GM12878 (cell line): ENCODE data around the gene BCAP29. TPM values are rescaled to one million over a fixed set of nuclear protein-coding genes. Genes with fewer than 3 reads are reported as not detected.

ENCODE experiments used
- ATAC-seq: fragments of 200-7000 bp; cut with Tn5 transposase; 3 replicates; pipeline ENCODE4 v1.9.1; 2020; ENCODE audit warnings: mild to moderate bottlenecking, moderate library complexity
- BruUV-seq: library from RNA; stranded (reverse); fragments of 400-500 nt; replicated peaks from 2 replicates; lab custom pipeline; 2021; lab: Mats Ljungman, UMichigan
- CTCF ChIA-PET: fragments of 300-600 bp; sonication (Branson Sonifier 250); formaldehyde crosslinking; extraction: SDS; loops from one replicate; lab custom pipeline; 2021; ENCODE audit warnings: inconsistent platforms; lab: Yijun Ruan, JAX
- POLR2A ChIA-PET: fragments of 350-600 bp; formaldehyde crosslinking; extraction: SDS; loops from one replicate; lab custom pipeline; 2021; ENCODE audit warnings: inconsistent platforms; lab: Charles Lee
- RAD21 ChIA-PET: fragments of 300-600 bp; sonication (Branson Sonifier 250); formaldehyde crosslinking; loops from one replicate; lab custom pipeline; 2023; ENCODE audit warnings: antibody characterized with exemption; ENCODE audit not compliant: unreplicated experiment; lab: Charles Lee
- SMC1A ChIA-PET: fragments of 300-600 bp; sonication (Branson Sonifier 250); formaldehyde crosslinking; loops from one replicate; lab custom pipeline; 2023; ENCODE audit not compliant: unreplicated experiment, uncharacterized antibody; lab: Charles Lee
- DNase-seq: peaks from one replicate; pipeline ENCODE4 v3.0.0-alpha.2; 2011; ENCODE audit warnings: low read depth, low spot score
- FAIRE-seq: peaks from 3 replicates; lab custom pipeline; 2011; peaks lifted over from hg19 to GRCh38; lab: Jason Lieb, UNC
- H2AFZ ChIP-seq: 2 replicates; pipeline ENCODE4 v1.6.0; 2011; ENCODE audit warnings: low read depth, low read length, control low read depth; ENCODE audit not compliant: control insufficient read depth
- H3K27ac ChIP-seq: 2 replicates; pipeline ENCODE4 v1.5.1; 2011; ENCODE audit warnings: control low read depth; ENCODE audit not compliant: control insufficient read depth, insufficient read depth
- H3K27me3 ChIP-seq, 2 experiments: replicated peaks in 1 of 2; 2 replicates each; pipeline versions ENCODE4 v1.6.0 to v1.6.1; 2011; ENCODE audit warnings: low read length in 1 of 2; ENCODE audit not compliant: control insufficient read depth in 2 of 2, insufficient read depth in 2 of 2
- H3K36me3 ChIP-seq, 2 experiments: 2 replicates each; pipeline ENCODE4 v1.5.1; 2011; ENCODE audit warnings: low read length in 1 of 2; ENCODE audit not compliant: control insufficient read depth in 2 of 2, insufficient read depth in 2 of 2
- H3K4me1 ChIP-seq: 2 replicates; pipeline ENCODE4 v1.6.1; 2011; ENCODE audit warnings: mild to moderate bottlenecking, low read length, moderate library complexity, mixed read lengths; ENCODE audit not compliant: control insufficient read depth, insufficient read depth
- H3K4me2 ChIP-seq: 2 replicates; pipeline ENCODE4 v1.6.0; 2011; ENCODE audit warnings: control low read depth; ENCODE audit not compliant: control insufficient read depth, insufficient read depth
- H3K4me3 ChIP-seq: fragments of 200-600 bp; sonication (generic); 2 replicates; pipeline ENCODE4 v1.5.1; 2016
- H3K79me2 ChIP-seq: 2 replicates; pipeline ENCODE4 v1.6.0; 2011; ENCODE audit warnings: low read length; ENCODE audit not compliant: control insufficient read depth, insufficient read depth
- H3K9ac ChIP-seq: 2 replicates; pipeline ENCODE4 v1.8.0; 2011; ENCODE audit warnings: low read length, control low read depth, mixed read lengths; ENCODE audit not compliant: control insufficient read depth, insufficient read depth
- H3K9me3 ChIP-seq: replicated peaks from 3 replicates; pipeline ENCODE4 v1.5.1; 2011; ENCODE audit warnings: mild to moderate bottlenecking, low read length; ENCODE audit not compliant: control insufficient read depth, insufficient read depth
- H4K20me1 ChIP-seq: 2 replicates; pipeline ENCODE4 v1.6.0; 2011; ENCODE audit not compliant: control insufficient read depth, insufficient read depth
- CEBPB ChIP-seq, 2 experiments: fragments of 150-350 bp in 1 of 2; IDR thresholded peaks; 2 replicates each; pipeline ENCODE4 v1.6.1; 2012 to 2014; ENCODE audit warnings: low read depth in 2 of 2, low read length in 2 of 2, borderline replicate concordance in 1 of 2, inconsistent platforms in 1 of 2
- E2F8 ChIP-seq: fragments of 450-650 bp; IDR thresholded peaks from 2 replicates; pipeline ENCODE4 v1.6.1; 2018; ENCODE audit warnings: mild to moderate bottlenecking, low read depth, moderate library complexity; ENCODE audit not compliant: partially characterized antibody
- MEF2B ChIP-seq: fragments of 450-650 bp; IDR thresholded peaks from 2 replicates; pipeline ENCODE4 v1.6.1; 2018; ENCODE audit warnings: mild to moderate bottlenecking, moderate library complexity; ENCODE audit not compliant: partially characterized antibody, poor library complexity, severe bottlenecking
- MYB ChIP-seq: fragments of 150-350 bp; IDR thresholded peaks from 2 replicates; pipeline ENCODE4 v1.6.1; 2014; ENCODE audit warnings: mild to moderate bottlenecking, low read depth, low read length, borderline replicate concordance
- NFYB ChIP-seq: IDR thresholded peaks from 2 replicates; pipeline ENCODE4 v1.6.1; 2011; ENCODE audit warnings: low read depth, mild to moderate bottlenecking, low read length, improper control_type of control experiment, moderate library complexity; ENCODE audit not compliant: insufficient read depth
- NR2F1 ChIP-seq: fragments of 450-650 bp; conservative IDR thresholded peaks from 2 replicates; pipeline ENCODE4 v1.6.1; 2017; ENCODE audit warnings: mild to moderate bottlenecking
- PAX5 ChIP-seq: IDR thresholded peaks from 2 replicates; pipeline ENCODE4 v1.6.1; 2011; ENCODE audit warnings: low read depth, low read length, borderline replicate concordance
- PAX8 ChIP-seq: fragments of 450-650 bp; IDR thresholded peaks from 2 replicates; pipeline ENCODE4 v1.6.1; 2017; ENCODE audit warnings: mild to moderate bottlenecking, moderate library complexity
- POLR2AphosphoS2 ChIP-seq: IDR thresholded peaks from 2 replicates; pipeline ENCODE4 v1.6.1; 2011; ENCODE audit warnings: low read depth, mild to moderate bottlenecking, low read length, improper control_type of control experiment, moderate library complexity
- RELB ChIP-seq: fragments of 450-650 bp; IDR thresholded peaks from 2 replicates; pipeline ENCODE4 v1.6.1; 2017; ENCODE audit warnings: low read depth, mild to moderate bottlenecking, moderate library complexity
- TAF1 ChIP-seq: IDR thresholded peaks from 2 replicates; pipeline ENCODE4 v1.6.1; 2011; ENCODE audit warnings: mild to moderate bottlenecking, low read depth, low read length, borderline replicate concordance
- TCF3 ChIP-seq: IDR thresholded peaks from 2 replicates; pipeline ENCODE4 v1.6.1; 2012; ENCODE audit warnings: low read depth, mild to moderate bottlenecking, low read length, borderline replicate concordance; ENCODE audit not compliant: insufficient read depth
- ZZZ3 ChIP-seq: IDR thresholded peaks from 2 replicates; pipeline ENCODE4 v1.6.1; 2011; ENCODE audit warnings: low read depth; ENCODE audit not compliant: control insufficient read depth, insufficient read length
- WGBS: methylation state at CpG from one replicate; pipeline ENCODE4 v1.1.6; 2016; ENCODE audit warnings: low lambda C conversion rate; ENCODE audit not compliant: insufficient replicate concordance, insufficient coverage; ENCODE audit errors: missing lambda C conversion rate; 5-methylcytosine and 5-hydroxymethylcytosine counted together
- in situ Hi-C: fragments of 300-500 bp; cut with MboI; formaldehyde crosslinking; loops from 9 replicates; pipeline ENCODE4 v1.14.3; 2018; ENCODE audit warnings: mixed read lengths
- intact Hi-C: fragments of 100-400 bp; cut with micrococcal nuclease; formaldehyde crosslinking; loops from one replicate; pipeline ENCODE4 v1.14.2; 2022; ENCODE audit not compliant: unreplicated experiment
- polyA plus RNA-seq, 11 experiments: library from polyadenylated mRNA; depleted of rRNA in 4 of 11; unstranded in 6 of 11; stranded (reverse) in 5 of 11; fragments of >200 nt; fragmentation: Nextera tagmentation in 4 of 11; fragmentation: Illumina TruSeq in 1 of 11; extraction: Ambion mirVana in 4 of 11; extraction: Trizol in 1 of 11; gene quantifications; 1 replicate in 1 of 11; 2 replicates in 10 of 11; pipeline versions ENCODE4 v1.2.1 to v1.2.3, GENCODE V29; 2011 to 2016; ENCODE audit warnings: inconsistent platforms in 2 of 11, missing spikeins in 2 of 11, low read depth in 1 of 11
- total RNA-seq, 4 experiments: library from RNA; depleted of rRNA in 3 of 4; stranded (reverse); fragments of >200 nt in 3 of 4; fragmentation: Illumina TruSeq in 1 of 4; extraction: Trizol in 1 of 4; gene quantifications; 2 replicates each; pipeline versions ENCODE4 v1.2.1 to v1.2.3, GENCODE V29; 2013 to 2021

The BCAP29 gene
- total and polyA plus RNA-seq, 10 of the 15 experiments (the other 5 are each of a cell fraction or from before 2014, with no cell fraction given), result 26.5 to 58.5 (median 34.8) TPM

- H3K27ac ChIP-seq, result no peak overlapping the region
- no peak overlapping the region for H2AFZ ChIP-seq
- no peak overlapping the region for H3K4me2 ChIP-seq
- H3K9me3 ChIP-seq, result no peaks in the 10 kb centered on the region
- intact Hi-C loops, result no loop called here
- H4K20me1 ChIP-seq, result no peaks in the 10 kb centered on the region
- BruUV-seq, result no TSS peak
- POLR2A ChIA-PET, result no interaction called here
- CTCF ChIA-PET, result interaction anchor here (0.7 to 1.5 kb wide), 3 partner anchors 9 to 273 kb away, joined by 3 to 5 read pairs (median 4); no protein-coding TSS in a partner anchor
- RAD21 ChIA-PET, result interaction anchor here (1.1 kb wide), 1 partner anchor 42 kb away, joined by 4 read pairs; no protein-coding TSS in a partner anchor
- H3K79me2 ChIP-seq, result no peaks in the 10 kb centered on the region
- no peak for ATAC-seq
- no peak for DNase-seq
- H3K4me1 ChIP-seq, result no peaks in the 10 kb centered on the region
- peaks cover 0 to 5% of the 10 kb centered on the region in 2 experiments; a peak in 1 of 4 replicates for H3K36me3 ChIP-seq
- H3K27me3 ChIP-seq, result no peaks in the 10 kb centered on the region
- FAIRE-seq, result no peak
- TF ChIP-seq NFYB (no peak), PAX8 (no peak), TAF1 (no peak)
- WGBS, result 56% methylated on average over 1 of the region's 1 CpG
- SMC1A ChIA-PET, result interaction anchor here (1.3 to 2.1 kb wide), 2 partner anchors 11 to 13 kb away, joined by 6 read pairs; no protein-coding TSS in a partner anchor
- H3K4me3 ChIP-seq, result no peak overlapping the region
- H3K9ac ChIP-seq, result no peak overlapping the region
- in situ Hi-C loops, result no loop called here
Measured at GRCh38 chr7:107606303-107606702, 26.3 kb downstream of the BCAP29 start.

- no peak for ATAC-seq
- no peak overlapping the region for H3K27ac ChIP-seq
- BruUV-seq, result no TSS peak
- no peak overlapping the region for H3K9ac ChIP-seq
- H3K27me3 ChIP-seq, result no peaks in the 10 kb centered on the region
- no peak for DNase-seq
- no peaks in the 10 kb centered on the region for H3K79me2 ChIP-seq
- H3K4me1 ChIP-seq, result no peaks in the 10 kb centered on the region
- ChIA-PET POLR2A (no interaction called here), SMC1A (interaction anchor here (2.4 kb wide), 1 partner anchor 12 kb away, joined by 6 read pairs; no protein-coding TSS in a partner anchor), RAD21 (no interaction called here), CTCF (no interaction called here)
- H3K36me3 ChIP-seq, result peaks cover 0 to 5% of the 10 kb centered on the region in 2 experiments; a peak in 1 of 4 replicates
- H3K9me3 ChIP-seq, result no peaks in the 10 kb centered on the region
- in situ Hi-C loops, result no loop called here
- H3K4me2 ChIP-seq, result no peak overlapping the region
- H2AFZ ChIP-seq, result no peak overlapping the region
- no peak for FAIRE-seq
- WGBS, result 84% methylated on average over 4 of the region's 4 CpGs
- H3K4me3 ChIP-seq, result no peak overlapping the region
- intact Hi-C loops, result no loop called here
- no peaks in the 10 kb centered on the region for H4K20me1 ChIP-seq
- TF ChIP-seq CEBPB (IDR thresholded peaks at IDR 0.05; ENCODE audit: borderline replicate concordance in 1 of 2, low read depth in 2 of 2, low read length in 2 of 2) (no peak), NR2F1 (no peak), MEF2B (no peak), RELB (no peak), E2F8 (no peak), TCF3 (no peak), MYB (no peak), ZZZ3 (no peak), PAX5 (no peak), POLR2AphosphoS2 (no peak)
Measured at GRCh38 chr7:107609811-107610261, 29.8 kb downstream of the BCAP29 start.
